Left colon (tissue), 2 donors: ENCODE data around the gene KANK2. TPM values are rescaled to one million over a fixed set of nuclear protein-coding genes. Genes with fewer than 3 reads are reported as not detected.
"Not testable (repeated sequence)": the region's sequence is repeated elsewhere in the genome, so short reads cannot be mapped to it uniquely, and the experiment has no call there.

Source experiments
- ATAC-seq: fragments of 200-7000 bp; cut with Tn5 transposase; one replicate; pipeline ENCODE4 v1.9.1; 2020; ENCODE audit warnings: mild to moderate bottlenecking, moderate library complexity
- DNase-seq, 2 donors: peaks; one replicate each; pipeline ENCODE4 v3.0.0-alpha.2; 2020
- intact Hi-C, 2 donors: fragments of 100-400 bp; cut with DNase I in 1 of 2; cut with micrococcal nuclease in 1 of 2; formaldehyde crosslinking; loops; one replicate each; pipeline versions ENCODE4 v1.11.2 to v1.14.0; 2022; cut with DNase I, micrococcal nuclease
- total RNA-seq, 2 donors: library from RNA; stranded (reverse); fragmentation: NEBNext Ultra II Directional; extraction: Animal tissue kit (Norgen Biotek cat#: 25700); gene quantifications; one replicate each; pipeline ENCODE4 v1.2.1, GENCODE V29; 2021
- donor health status: DM: no; HTN: no; CAD: no.
- donor health status: DM: yes; HTN: yes; CAD: no.

KANK2 gene
- total RNA-seq, 2 donors from 2014 or later: 28.5 to 85.3 TPM

DNA sequence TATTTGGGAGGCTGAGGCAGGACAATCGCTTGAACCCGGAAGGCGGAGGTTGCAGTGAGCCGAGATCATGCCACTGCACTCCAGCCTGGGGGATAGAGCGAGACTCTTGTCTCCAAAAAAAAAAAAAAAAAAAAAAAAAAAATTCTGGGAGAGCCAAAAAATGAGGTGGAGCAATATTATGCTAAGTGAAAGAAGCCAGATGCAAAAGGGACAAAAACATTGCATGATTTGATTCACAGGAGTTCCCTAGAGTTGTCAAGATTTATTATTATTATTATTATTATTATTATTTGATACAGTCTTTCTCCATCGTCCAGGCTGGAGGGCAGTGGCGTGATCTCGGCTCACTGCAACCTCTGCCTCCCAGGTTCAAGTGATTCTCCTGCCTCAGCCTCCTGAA is 16.4 kb downstream of the KANK2 start:
- ATAC-seq, intact Hi-C loops, DNase-seq: not testable (repeated sequence)

DNA sequence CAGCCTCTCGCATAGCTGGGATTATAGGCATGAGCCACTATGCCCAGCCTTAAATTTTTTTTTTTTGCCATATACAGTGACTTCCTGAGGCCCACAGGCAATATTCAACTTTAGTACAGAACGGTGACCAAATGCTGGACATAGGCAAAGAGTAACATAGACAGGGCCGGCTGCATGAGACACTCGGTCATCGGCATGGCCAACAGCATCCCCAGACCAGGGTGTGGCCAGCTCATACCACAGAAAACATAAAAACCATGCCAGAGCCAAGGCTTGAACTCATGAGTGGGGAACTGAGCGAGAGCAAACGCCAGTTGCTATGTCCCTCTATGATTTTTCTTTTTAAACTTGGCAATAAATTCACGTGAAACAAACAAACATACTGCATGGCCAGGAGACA is 17.0 kb downstream of the KANK2 start:
- intact Hi-C loops: no loop called here
- DNase-seq: no peak
- ATAC-seq: no peak

GRCh38 chr19:11179716-11180297 is 17.5 kb downstream of the KANK2 start:
- DNase-seq: no peak
- intact Hi-C loops: no loop called here
- ATAC-seq: peak; percentile 79

DNA sequence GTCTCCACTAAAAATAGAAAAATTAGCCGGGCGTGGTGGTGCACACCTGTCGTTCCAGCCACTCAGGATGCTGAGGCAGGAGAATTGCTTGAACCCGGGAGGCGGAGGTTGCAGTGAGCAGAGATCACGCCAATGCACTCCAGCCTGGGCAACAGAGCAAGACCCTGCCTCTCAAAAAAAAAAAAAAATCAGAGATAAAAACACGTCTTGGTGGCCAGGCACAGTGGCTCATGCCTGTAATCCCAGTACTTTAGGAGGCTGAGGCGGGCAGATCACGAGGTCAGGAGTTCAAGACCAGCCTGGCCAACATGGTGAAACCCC is 18.2 kb downstream of the KANK2 start:
- intact Hi-C loops, DNase-seq, ATAC-seq: not testable (repeated sequence)

DNA sequence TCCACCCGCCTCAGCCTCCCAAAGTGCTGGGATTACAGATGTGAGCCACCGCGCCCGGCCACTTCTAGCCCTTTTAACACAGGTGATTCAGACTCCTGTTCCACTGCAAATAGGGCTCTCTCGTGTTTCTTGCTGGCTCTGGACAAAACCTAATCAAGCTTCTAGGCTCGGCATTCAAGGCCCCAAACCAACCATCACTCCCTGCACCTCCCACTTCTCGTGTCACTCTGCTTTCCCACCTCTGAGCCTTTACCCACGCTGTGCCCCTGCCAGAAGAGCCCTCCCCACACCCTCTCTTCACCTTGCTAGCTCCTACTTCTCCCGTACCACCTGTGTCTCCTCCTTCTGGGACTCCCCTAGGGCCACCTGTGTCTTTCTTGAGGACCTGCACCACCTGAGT is 19.8 kb downstream of the KANK2 start:
- intact Hi-C loops: no loop called here
- no peak for ATAC-seq
- DNase-seq: no peak

DNA sequence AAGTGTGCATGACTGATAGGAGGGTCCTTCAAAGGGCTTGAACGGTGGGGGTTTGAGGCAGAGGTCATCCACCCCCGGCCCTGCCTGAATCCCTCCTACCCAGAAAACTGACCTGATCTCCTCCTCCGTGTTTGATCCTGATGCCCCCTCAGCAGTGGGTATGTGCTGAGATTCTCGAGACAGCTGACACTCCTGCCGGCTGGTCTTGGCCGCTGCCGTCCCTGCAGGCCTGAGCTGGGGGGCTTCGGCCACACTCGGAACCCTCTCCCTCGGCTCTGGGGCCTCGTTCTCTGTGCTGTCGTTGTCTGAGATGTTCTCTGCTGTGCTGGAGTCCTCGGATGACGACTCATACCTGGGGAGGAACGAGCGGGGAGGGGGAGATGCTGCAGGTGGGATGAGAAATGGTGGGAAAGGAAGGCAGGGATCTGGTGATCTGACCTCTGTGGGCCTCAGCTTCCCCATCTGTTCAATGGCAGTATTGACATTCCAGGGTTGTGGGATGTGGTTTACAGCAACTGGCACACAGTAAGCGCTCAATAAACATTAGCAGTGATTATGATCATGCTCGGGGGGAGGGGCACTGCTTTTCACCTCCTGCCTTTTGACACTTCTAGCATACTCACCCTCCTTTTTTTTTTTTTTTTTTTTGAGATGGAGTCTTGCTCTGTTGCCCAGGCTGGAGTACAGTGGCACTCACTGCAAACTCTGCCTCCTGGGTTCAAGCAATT is 20.7 kb downstream of the KANK2 start:
- DNase-seq (no peak), ATAC-seq (no peak)
- intact Hi-C loops: no loop called here

- ATAC-seq (no peak), DNase-seq (no peak)
- intact Hi-C loops: no loop called here
Observed at GRCh38 chr19:11175920-11176319, 21.4 kb downstream of the KANK2 start.

- DNase-seq (no peak), ATAC-seq (no peak)
- intact Hi-C loops: no loop called here
Observed at GRCh38 chr19:11174336-11174735, 23.0 kb downstream of the KANK2 start.

GRCh38 chr19:11173516-11174155 is 23.7 kb downstream of the KANK2 start:
- ATAC-seq (no peak), DNase-seq (no peak)
- intact Hi-C loops: no loop called here

DNA sequence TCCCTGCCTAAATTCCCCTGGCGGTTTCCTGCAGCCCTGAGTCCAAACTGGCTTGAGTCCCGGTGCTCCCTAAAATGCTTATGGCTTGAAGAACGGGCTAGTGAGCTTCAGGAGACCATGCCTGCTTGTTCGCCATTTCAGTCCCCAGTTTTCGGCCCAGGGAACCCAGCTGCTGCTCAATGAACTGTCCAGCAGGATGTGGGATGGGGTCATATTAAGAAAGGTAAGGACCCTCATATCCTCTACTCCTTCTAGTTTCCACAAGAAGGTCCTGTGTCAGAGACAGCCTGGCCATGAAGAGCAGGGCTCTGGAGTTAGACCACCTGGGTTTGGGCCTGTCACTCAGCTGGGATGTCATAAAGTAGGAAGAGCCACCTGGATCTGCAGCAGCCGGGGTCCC is 24.8 kb downstream of the KANK2 start:
- intact Hi-C loops: no loop called here
- no peak for DNase-seq

DNA sequence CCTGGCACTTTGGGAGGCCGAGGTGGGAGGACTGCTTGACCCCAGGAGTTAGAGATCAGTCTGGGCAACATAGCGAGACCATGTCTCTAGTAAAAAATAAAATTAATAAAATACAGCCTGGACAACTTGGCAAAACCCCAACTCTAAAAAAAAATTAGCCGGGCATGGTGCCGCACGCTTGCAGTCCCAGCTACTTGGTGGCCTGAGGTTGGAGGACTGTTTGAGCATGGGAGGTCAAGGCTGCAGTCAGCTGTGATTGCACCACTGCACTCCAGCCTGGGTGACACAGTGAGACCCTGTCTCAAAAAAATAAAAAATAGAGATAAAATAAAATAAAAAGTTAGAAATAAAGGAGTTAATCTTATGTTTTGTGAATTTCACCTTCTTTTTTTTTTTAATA is 26.2 kb downstream of the KANK2 start:
- ATAC-seq (no peak), DNase-seq (no peak)
- intact Hi-C loops: no loop called here

More for the DNA sequence above, 24.8 kb downstream of the KANK2 start:
- ATAC-seq: no peak

DNA sequence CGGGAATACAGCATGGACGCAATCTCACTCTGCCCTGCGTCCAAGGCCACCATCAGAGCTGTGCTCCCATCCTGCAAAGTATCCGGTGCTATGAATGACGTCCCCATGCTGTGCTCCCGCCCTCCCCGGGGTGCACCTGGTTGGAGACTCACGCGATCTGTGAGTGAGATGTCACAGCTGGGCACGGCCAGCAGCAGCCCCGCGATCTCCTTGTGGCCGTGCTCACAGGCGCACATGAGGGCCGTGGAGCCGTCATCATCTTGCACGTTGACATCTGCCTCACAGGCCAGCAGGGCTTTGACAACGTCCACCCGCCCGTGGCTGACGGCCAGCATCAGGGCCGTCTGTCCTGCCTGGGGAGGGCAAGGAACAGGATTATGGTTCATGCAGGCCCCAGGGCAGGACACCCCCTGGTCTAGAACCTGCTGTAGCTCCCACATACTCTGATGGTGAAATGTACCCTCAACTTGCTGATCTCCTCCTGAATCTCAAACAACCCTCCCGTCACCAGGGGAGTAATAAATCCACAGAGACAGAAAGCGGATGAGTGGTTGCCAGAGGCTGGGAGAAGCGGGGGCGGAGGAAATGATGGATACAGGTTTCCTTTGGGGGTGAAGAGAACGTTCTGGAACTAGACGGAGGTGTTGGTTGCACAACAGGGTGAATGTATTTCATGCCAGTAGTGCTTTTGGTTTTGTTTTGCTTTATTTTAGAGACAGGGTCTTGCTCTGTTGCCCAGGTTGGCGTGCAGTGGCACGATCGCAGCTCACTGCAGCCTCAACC is 27.3 kb downstream of the KANK2 start:
- intact Hi-C loops: no loop called here
- no peak for ATAC-seq
- DNase-seq: no peak

- no peak for ATAC-seq
- intact Hi-C loops: no loop called here
- no peak for DNase-seq
Observed at GRCh38 chr19:11168568-11168967, 28.8 kb downstream of the KANK2 start.

DNA sequence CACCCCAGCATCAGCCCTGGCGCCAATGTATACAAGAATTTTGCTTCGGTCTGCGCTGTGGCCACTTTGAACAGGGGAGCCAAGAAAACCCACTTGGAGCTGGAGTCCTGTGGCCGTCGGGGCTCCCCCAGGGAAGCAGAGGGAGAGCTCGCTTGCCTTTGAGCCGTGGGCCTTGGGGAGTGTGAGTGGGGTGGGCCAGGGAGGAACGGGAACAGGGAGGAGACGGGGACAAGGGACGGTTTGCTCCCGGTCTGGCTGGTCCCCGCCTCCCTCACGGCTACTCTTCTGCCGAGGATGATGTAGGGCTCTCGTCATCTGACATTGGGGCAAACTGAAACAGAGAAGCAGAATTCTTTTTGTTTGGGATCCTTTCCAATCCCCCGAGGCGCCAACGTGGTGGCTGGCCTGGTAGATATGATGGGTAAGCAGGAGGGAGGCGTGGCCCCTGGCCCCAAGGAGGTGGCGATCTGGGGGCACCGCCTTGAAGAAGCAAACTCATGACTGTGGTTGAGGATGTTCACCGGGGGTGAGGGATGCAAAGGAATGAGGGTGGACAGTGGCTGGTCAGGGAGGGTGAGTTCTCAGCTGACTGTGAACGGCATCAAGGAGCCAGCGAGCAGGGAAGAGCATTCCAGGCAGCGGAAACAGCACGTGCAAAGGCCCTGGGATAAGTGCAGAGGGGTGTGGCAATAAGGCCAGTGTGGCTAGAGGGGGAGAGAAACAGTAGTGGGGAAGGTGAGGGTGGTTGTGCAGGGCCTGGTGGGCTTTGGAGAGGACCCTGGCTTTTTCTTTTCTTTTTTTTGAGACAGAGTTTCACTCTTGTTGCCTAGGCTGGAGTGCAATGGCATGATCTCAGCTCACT is 30.8 kb downstream of the KANK2 start:
- ATAC-seq (no peak), DNase-seq (no peak)
- intact Hi-C loops: no loop called here

- no peak for DNase-seq
- ATAC-seq: no peak
- intact Hi-C loops: no loop called here
Observed at GRCh38 chr19:11165486-11166030, 31.8 kb downstream of the KANK2 start.

DNA sequence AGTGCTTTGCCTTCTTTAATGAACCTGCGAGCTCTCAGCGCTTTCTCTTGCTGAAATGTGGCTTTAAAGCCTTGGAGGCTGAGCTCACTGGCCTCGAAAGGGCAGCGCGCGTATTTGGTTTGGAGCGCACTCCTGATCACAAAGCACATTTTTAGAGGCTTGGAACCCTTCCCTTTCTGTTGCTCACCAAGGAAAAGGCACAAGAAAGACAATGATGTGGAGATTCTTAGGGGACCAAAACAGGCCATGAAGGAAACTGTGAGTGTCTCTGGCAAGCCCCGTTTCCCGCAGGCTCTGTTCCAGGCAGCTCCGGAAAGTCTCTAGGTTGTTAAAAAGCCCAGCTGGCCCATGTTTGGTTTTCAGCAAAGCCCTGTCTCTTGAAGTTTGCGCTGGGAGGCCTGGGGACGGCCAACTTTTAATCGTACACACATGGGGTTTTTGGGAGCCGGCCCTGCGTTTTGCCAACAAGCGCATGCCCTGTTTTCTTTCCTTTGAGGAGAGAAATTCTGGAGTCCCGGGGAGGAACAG is 32.4 kb downstream of the KANK2 start:
- DNase-seq: peak; percentile 49 to 70
- intact Hi-C loops: no loop called here
- ATAC-seq: peak; percentile 25

GRCh38 chr19:11164296-11164695 is 33.0 kb downstream of the KANK2 start:
- intact Hi-C loops: no loop called here
- ATAC-seq (no peak), DNase-seq (no peak)

- ATAC-seq, DNase-seq, intact Hi-C loops: not testable (repeated sequence)
Observed at GRCh38 chr19:11160440-11160768, 36.9 kb downstream of the KANK2 start.
